Mesodermal cell (in vitro differentiated cells): Measurements from ENCODE around the gene DUSP23. TPM values are rescaled to one million over a fixed set of nuclear protein-coding genes. Genes with fewer than 3 reads are reported as not detected.

Experiments
- H3K27ac ChIP-seq: 2 replicates; pipeline ENCODE4 v1.7.0; 2013; ENCODE audit warnings: mild to moderate bottlenecking, low read depth, low read length, moderate library complexity; ENCODE audit not compliant: severe bottlenecking
- H3K36me3 ChIP-seq: 2 replicates; pipeline ENCODE4 v1.7.1; 2013; ENCODE audit warnings: mild to moderate bottlenecking, low read length, moderate library complexity; ENCODE audit not compliant: control insufficient read depth, insufficient read depth
- H3K4me1 ChIP-seq: one replicate; pipeline ENCODE4 v1.7.1; 2013; ENCODE audit warnings: mild to moderate bottlenecking, low read length; ENCODE audit not compliant: insufficient read depth, control insufficient read depth, poor library complexity, severe bottlenecking
- H3K4me3 ChIP-seq: 2 replicates; pipeline ENCODE4 v1.7.0; 2013; ENCODE audit warnings: low read length, control low read depth, mild to moderate bottlenecking; ENCODE audit not compliant: insufficient read depth, poor library complexity, severe bottlenecking; ENCODE audit errors: extremely low read depth
- H3K9me3 ChIP-seq: 2 replicates; pipeline ENCODE4 v1.7.1; 2013; ENCODE audit warnings: mild to moderate bottlenecking, low read length, moderate library complexity; ENCODE audit not compliant: control insufficient read depth
- WGBS, 2 experiments: methylation state at CpG; one replicate each; pipeline ENCODE4 v1.1.5; 2013; ENCODE audit warnings: missing lambda C conversion rate in 2 of 2; ENCODE audit not compliant: insufficient coverage in 2 of 2; 5-methylcytosine and 5-hydroxymethylcytosine counted together
- polyA plus RNA-seq, 2 experiments: library from polyadenylated mRNA; stranded (reverse); fragments of 50-300 nt; gene quantifications; one replicate each; pipeline ENCODE4 v1.2.3, GENCODE V29; 2013

DUSP23 gene
- 8.9 TPM for polyA plus RNA-seq (2013, experiment 1 of 2)
- 7.5 TPM for polyA plus RNA-seq (2013, experiment 2 of 2)

DNA sequence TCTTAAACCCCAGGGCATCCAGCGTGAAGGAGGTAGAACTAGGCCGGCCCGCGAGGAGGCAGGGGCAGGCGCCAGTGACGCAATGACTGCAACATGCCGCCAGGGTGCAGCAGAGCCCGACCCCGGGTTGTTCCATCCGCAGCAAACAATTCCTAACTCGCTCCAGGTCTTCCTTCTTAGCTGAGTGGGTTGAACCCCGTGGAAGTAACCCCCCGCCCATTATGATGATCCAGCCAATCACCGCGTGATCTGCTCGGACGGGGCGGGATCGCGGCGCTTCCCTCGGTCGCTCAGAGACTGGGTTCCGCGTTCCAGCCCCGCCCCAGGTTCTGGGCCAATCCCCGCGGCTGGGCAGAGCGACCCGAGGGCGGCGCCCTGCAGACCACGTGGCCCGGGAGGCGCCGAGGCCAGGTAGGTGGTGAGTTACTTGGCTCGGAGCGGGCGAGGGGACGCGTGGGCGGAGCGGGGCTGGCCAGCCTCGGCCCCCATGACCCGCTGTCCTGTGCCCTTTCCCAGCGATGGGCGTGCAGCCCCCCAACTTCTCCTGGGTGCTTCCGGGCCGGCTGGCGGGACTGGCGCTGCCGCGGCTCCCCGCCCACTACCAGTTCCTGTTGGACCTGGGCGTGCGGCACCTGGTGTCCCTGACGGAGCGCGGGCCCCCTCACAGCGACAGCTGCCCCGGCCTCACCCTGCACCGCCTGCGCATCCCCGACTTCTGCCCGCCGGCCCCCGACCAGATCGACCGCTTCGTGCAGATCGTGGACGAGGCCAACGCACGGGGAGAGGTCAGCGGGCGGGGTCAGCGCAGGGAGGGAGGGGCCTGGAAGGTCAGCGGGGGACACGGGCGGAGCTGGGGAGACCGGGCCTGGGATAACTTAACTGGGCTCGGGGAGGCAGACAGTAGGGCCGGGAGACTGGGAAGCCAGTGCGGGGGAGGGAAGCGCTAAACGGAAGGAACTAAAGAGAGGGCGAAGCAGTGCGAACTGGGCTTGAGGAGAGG is at the start of gene DUSP23:
Gene DUSP23 (plus strand): TSS at position 380 of the 1,000 bp plus-strand sequence. CDS start 139 bp downstream, at position 519.
- no peak within 1 kb of the TSS for H3K27ac ChIP-seq

GRCh38 chr1:159737238-159737916 is 43.4 kb upstream of the DUSP23 start:
- no peaks in the 10 kb centered on the region for H3K4me1 ChIP-seq
- no peak overlapping the region for H3K4me3 ChIP-seq
- WGBS, 2 experiments: 75 to 94% methylated on average over 2 of the region's 4 CpGs
- H3K27ac ChIP-seq: no peak overlapping the region
- H3K9me3 ChIP-seq: no peaks in the 10 kb centered on the region
- H3K36me3 ChIP-seq: no peaks in the 10 kb centered on the region

More for the DNA sequence above, at the start of gene DUSP23:
- H3K4me1 ChIP-seq: peaks cover 8% of the 10 kb centered on the region
- no peaks in the 10 kb centered on the region for H3K36me3 ChIP-seq
- 72 to 80% methylated on average over 38 to 63 of the region's 88 CpGs for WGBS, 2 experiments
- H3K9me3 ChIP-seq: no peaks in the 10 kb centered on the region
- H3K4me3 ChIP-seq: peak within 1 kb of the TSS; percentile 33

DNA sequence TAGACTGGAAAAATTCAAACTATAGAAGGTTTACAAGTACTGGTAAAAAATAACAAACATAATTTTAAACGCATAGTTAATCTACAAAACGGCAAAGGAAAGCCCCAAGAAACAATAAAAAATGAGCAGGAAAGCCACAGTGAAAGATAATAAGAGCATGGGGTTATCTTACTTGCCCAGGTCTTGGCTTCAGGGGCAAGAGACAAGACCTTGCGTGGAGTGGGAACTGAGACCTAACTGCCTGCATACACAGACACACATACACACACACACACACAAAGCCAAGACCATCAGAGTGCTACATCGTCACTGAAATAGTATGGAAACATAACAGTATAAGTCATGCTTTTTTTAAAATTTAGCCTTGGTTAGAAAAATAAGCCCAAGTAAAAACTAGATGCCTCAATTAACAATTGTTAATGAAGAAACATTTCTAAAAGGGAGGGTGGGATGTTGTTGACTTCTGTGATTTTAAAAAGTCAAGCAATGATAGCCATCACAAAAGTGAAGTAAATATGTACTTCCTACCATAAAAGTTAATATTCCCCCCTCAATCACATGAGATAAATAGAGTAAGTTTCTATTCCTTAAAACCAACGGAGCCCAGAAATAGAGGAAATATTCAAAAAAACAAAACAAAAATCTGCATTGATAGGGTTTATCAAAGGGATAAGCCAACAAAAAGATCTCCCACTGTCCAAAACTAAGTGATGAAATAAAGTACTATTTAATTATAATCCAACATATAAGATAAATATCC is 36.9 kb upstream of the DUSP23 start:
- Histone ChIP-seq H3K27ac (no peak overlapping the region), H3K9me3 (no peaks in the 10 kb centered on the region), H3K4me3 (no peak overlapping the region), H3K36me3 (no peaks in the 10 kb centered on the region), H3K4me1 (no peaks in the 10 kb centered on the region)
- WGBS, 2 experiments: no CpG with 5 or more reads among the region's 5 CpGs

DNA sequence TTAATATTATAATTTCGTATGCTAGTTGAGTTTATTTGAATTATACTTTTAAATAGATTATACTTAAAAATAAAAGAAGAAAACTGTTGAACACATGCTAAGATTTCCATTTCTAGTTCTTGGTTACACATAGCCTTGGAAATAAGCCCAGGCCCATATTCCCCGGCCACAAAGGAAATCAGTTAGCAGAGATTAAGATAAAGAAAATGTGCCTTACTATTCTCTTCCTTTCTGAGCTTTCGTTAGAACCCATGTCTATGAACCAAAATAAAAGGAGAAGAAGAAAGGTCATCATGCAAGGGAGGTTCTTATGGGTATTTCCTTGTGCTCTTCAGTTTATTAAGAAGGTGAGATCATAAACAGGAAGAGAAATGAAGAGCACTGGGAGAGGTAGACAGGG is 34.1 kb upstream of the DUSP23 start:
- Histone ChIP-seq H3K36me3 (no peaks in the 10 kb centered on the region), H3K4me1 (no peaks in the 10 kb centered on the region), H3K27ac (no peak overlapping the region), H3K9me3 (no peaks in the 10 kb centered on the region), H3K4me3 (no peak overlapping the region)
- WGBS, 2 experiments: 100% methylated on average over 1 of the region's 3 CpGs; no CpG with 5 or more reads in 1 of the 2 experiments

- Histone ChIP-seq H3K36me3 (no peaks in the 10 kb centered on the region), H3K27ac (no peak overlapping the region), H3K4me1 (no peaks in the 10 kb centered on the region), H3K9me3 (no peaks in the 10 kb centered on the region), H3K4me3 (no peak overlapping the region)
- WGBS, 2 experiments: 80% methylated on average over 1 of the region's 1 CpG; no CpG with 5 or more reads in 1 of the 2 experiments
Measured at GRCh38 chr1:159748370-159748769, 32.4 kb upstream of the DUSP23 start.

GRCh38 chr1:159749630-159750029 is 31.1 kb upstream of the DUSP23 start:
- Histone ChIP-seq H3K4me3 (no peak overlapping the region), H3K4me1 (no peaks in the 10 kb centered on the region), H3K27ac (no peak overlapping the region), H3K36me3 (no peaks in the 10 kb centered on the region), H3K9me3 (no peaks in the 10 kb centered on the region)
- 71% methylated on average over 1 of the region's 2 CpGs; no CpG with 5 or more reads in 1 of the 2 experiments for WGBS, 2 experiments

- H3K4me3 ChIP-seq: no peak overlapping the region
- no peaks in the 10 kb centered on the region for H3K36me3 ChIP-seq
- no peaks in the 10 kb centered on the region for H3K4me1 ChIP-seq
- H3K27ac ChIP-seq: no peak overlapping the region
- no peaks in the 10 kb centered on the region for H3K9me3 ChIP-seq
Measured at GRCh38 chr1:159750621-159751020, 30.1 kb upstream of the DUSP23 start.

- H3K27ac ChIP-seq: no peak overlapping the region
- no peaks in the 10 kb centered on the region for H3K9me3 ChIP-seq
- no peaks in the 10 kb centered on the region for H3K4me1 ChIP-seq
- H3K4me3 ChIP-seq: no peak overlapping the region
- no peaks in the 10 kb centered on the region for H3K36me3 ChIP-seq
Measured at GRCh38 chr1:159751031-159751430, 29.7 kb upstream of the DUSP23 start.

GRCh38 chr1:159752135-159752580 is 28.6 kb upstream of the DUSP23 start:
- Histone ChIP-seq H3K4me3 (no peak overlapping the region), H3K9me3 (no peaks in the 10 kb centered on the region), H3K36me3 (no peaks in the 10 kb centered on the region), H3K27ac (no peak overlapping the region), H3K4me1 (no peaks in the 10 kb centered on the region)
- WGBS, 2 experiments: 100% methylated on average over 1 of the region's 4 CpGs

GRCh38 chr1:159753386-159753785 is 27.4 kb upstream of the DUSP23 start:
- Histone ChIP-seq H3K4me3 (no peak overlapping the region), H3K4me1 (no peaks in the 10 kb centered on the region), H3K36me3 (no peaks in the 10 kb centered on the region), H3K9me3 (no peaks in the 10 kb centered on the region), H3K27ac (no peak overlapping the region)
- 88 to 100% methylated on average over 2 to 4 of the region's 4 CpGs for WGBS, 2 experiments
